ENCODE data around the gene ELMO1.

The ELMO1 gene

DNA sequence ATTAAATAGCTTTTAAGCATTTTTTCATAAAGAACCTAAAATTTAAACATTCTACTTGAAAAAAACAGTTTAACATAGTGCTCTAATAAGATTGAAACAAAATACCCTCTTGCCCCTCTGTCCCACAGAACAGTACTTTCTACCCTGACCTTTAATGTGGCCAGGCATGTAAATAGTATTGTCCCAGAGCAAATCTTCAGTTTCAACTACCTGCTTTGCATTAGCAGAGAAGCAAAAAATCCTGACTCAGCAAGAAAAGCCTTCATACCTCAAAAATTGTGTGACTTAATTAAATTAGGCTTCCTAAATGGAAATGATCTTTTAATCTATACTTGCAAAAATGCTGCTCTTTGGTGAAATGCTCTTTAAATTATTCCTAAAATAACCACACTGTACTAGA lies 487.0 kb downstream of the ELMO1 start:
- no peak for DNase-seq

DNA sequence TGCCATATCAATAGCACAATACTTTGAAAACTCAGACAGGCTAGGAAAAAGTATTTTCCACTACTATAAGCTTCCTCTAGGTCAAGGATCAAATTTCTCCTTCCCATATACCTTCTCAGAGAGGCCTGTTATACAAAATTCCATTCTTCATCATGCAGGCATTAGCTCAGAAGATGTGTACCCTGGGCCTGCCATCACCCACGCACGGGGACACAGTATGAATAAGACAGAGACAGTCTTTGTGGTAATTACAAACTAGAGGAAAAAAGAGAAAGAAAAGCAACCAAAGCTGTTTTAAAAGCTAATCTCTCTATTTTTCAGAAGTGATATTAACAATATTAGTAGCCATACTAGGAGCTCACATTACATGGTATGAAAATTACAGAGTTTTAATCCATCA lies 487.6 kb downstream of the ELMO1 start:
- DNase-seq, result no peak

DNA sequence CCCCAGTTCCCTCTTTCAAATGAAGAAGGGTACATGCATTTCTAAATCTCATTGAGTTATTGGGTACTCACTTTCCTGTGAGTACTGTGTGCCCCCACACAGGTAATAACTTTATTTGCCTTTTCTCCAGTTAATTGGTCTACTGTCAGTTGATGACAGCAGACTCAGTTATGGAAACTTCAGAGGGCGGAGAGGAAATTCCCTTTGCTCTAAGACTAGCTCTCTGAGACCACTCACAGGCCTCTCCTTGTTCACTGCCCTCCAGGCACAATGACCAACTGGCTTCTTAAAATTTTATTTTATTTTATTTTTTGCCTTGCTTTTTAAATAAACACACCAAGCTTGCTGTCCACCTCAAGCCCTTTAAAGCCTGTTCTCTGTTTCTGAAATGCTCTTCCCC lies 488.6 kb downstream of the ELMO1 start:
- no peak for DNase-seq

DNA sequence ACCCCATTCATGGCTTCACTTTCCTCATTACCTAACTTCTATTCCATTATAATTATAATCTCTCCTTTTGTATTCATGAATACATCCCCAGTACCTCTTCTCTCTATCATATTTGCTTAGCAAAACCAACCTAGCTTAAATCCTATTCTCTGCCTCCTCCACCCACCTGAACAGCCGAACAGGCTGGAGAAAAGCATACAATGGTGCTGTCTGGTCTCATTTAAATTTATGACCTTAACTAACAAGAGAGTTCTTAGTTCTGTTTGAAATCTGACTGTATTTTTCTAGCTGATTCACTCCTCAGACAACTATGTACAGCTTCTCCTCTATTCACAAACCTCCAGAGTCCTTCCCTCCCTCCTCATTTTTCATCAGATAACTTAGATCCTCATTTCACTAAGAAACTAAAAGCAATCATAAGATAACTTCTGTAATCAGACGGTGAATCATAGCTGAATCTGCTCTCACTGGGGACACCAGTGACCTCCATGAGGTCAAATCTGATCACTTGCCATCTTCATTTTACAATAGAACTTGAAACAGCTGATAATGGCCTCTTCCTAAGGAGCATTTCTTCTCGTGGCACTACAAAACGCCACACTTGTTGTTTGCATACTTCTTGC lies 490.4 kb downstream of the ELMO1 start:
- DNase-seq, result no peak

DNA sequence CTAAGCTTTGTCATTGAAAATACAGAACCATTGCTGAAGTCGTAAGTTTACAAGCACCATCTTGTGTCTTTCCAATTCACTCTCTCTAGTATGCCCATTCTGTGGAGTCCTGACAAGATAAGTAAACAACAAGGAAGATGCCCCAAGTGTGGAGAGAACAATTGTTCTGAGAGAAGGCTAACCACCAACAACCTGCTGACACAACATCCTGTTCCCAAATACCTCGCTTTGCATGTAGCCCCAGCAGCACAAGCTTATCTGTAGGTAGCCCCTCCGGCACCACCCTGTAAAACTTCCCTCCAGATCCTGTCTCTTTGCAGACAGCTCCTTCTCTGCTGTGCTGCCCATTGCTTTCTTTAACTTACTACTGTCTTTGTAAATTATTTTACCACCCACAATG lies 491.0 kb downstream of the ELMO1 start:
- DNase-seq, result no peak

DNA sequence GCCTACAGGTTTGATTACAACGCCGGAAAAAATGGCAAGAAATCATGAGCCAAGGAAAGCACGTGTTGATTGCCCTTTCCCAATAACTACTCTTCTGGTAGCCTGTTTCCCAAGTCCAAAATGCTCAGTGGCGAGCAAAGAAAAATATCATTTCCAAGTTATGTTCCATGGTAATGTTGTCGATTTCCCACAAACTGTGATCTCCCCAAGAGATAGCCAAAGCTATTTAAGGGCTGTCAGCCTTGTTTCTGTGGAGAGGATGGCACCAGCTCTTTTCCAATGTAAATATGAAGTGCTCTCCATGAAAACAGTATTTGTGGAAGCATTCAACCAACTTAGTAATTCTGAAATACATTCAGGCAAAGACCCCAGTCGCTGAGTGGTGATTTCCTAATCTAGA lies 491.9 kb downstream of the ELMO1 start:
- DNase-seq, result no peak

DNA sequence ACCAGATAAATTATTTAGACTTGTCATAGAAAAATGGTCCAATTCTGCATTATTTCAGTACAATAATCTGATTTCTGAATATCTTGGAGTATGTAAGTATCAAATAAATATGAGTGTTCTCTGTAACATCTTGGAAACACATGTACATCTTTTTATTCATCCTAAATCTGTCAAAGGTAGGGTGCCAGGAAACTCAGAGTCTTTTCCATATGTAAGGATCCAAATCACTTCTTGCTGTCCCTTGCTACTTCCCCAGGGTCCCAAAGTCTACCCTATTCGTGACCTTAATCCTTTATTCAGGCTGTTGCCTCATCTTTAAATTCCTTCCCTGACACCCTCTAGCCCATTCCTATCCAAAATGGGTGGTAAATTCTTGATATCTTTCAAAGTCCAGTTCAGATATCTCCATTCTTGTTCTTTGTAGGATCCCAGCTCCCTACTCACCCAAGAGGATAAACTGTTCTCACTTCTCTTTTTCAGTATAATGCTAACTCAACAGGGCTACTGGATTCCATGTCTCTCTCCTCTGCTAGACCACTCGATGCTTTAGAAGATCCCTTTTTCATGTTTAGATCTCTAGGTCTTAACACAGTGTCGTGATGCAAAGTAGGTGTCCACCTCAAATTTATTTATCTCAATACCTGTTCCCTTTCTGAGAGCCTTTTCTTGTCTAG lies 493.1 kb downstream of the ELMO1 start:
- DNase-seq, result no peak

DNA sequence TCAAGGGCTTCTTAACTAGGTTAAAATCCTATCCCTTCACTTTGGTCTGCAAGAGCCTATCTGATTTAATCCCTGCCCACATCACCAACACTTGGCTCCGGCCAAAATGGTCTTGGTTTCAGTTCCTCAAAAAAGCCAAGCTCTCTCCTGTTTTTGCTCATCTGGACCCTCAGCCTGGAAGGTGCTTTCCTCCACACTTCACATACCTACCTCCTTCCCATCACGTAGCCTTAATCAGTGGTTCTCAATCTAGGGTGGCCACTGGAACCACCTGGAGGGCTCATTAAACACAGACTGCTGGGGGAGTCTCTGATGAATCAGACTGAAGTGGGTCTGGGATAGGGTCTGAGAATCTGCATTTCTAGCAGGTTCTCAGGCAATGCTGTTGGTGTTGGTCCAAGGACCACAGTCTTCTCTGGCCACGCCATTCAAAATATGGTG lies 497.4 kb downstream of the ELMO1 start:
- DNase-seq, result no peak

DNA sequence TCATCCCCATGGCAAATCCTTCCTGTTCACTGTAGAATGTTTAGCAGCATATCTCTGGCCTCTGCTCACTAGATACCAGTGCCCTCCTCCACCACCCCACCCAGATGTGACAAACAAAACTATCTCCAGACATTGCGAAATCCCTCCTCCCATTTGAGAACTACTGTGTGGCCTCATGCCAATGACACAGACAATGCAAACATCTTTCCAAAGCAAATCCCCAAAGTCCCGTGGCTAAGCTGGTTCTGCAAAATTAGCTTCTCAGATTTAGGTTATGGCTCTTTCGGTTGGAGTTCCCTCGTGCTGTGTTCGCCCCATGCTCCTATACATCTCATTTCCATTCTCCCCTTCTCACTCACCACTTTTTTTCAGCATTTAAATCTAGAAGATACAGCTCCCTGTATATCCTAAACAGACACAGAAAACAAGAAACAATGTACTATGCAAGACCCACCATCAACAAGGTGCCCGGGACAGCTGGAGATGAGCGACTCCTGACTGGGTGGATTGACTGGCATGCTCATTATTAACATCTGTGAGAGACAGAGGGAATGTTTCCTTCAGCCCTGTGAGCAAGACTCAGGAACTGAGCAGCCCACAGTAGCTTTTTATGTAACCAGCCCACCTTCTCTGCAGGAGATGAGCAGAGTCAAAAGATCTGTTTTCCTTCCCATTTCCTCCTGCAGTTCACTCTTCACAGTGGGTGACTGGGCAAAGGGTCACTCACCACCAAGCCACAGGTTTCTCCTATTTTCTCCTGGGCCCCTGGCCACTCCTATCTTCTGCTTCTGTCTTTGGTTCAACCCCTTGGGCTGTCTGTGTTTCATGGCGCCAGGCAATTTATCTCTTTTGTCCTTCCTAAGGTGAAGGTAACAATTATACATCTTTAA lies 498.7 kb downstream of the ELMO1 start:
- no peak for DNase-seq

DNA sequence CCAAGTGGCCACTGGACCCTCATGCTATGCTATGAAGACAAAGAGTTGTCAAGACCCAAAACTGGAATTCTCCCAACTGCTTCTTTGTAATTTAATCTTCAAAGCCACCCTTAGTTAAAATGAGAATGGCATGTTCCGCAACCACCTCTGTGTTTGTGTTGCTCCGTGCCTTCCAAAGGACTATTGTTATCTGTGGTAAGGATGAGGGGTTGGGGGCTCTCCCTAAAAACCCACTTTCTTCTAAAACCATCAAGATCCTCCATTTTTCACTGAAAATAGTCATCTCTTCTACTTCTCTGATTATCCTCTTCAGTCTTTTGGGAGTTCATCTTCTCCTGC lies 502.3 kb downstream of the ELMO1 start:
- no peak for DNase-seq

DNA sequence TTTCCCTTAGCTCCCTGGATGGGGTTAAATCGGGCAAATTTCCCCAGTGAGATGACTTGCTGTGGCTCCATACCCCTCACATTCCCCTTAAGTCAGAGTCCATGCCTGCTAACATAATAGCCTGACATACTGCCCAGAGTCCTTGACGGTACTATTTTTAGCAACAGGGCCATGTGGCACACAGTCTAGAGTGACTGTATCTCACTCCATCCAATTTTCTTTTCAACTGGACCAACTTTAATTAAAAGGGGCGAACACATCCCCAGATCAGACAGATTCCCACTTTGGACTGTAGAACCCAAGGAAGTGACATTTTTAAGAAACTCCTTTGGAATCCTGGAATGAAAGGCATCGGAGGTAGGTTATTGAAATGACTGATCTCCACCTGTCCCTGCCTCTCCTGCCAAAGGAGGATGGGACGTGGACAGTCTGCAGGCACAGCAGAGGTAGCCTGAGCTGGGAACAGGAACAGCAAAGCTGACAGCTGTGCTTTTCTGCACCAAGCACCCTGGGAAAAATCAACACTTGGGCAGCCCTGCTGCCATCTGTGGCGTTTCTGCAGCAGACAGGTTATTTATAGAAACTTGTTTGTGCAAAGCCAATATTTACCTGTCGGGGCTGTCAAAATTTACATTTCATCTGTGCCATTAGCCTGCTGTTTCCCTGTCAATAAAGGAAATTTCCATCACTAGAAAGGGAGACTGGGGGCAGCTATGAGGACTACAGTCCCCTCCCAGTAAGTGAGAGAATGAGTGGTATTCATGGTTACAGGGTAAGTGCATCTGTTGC lies 502.9 kb downstream of the ELMO1 start:
- DNase-seq, result peak in 1 of 2 experiments; percentile 38

DNA sequence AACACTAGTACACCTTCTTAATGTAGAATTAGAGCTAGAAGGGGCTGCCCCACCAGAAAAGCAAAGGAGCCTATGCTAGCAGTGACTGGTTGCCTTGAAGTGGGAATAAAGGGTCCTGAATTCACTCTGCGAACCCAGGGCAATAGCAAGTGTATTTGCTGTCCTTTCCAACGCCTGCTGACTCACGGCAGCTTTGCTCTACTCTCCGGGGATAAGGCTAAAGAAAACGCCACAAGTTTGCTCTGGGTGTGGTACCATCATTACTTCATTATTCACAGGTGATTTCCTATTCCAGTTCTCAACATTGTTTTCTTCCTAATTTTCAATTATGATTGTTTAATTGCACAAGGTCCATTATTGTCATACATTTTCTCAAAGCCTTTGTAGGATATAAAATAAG lies 503.8 kb downstream of the ELMO1 start:
- DNase-seq, result no peak

DNA sequence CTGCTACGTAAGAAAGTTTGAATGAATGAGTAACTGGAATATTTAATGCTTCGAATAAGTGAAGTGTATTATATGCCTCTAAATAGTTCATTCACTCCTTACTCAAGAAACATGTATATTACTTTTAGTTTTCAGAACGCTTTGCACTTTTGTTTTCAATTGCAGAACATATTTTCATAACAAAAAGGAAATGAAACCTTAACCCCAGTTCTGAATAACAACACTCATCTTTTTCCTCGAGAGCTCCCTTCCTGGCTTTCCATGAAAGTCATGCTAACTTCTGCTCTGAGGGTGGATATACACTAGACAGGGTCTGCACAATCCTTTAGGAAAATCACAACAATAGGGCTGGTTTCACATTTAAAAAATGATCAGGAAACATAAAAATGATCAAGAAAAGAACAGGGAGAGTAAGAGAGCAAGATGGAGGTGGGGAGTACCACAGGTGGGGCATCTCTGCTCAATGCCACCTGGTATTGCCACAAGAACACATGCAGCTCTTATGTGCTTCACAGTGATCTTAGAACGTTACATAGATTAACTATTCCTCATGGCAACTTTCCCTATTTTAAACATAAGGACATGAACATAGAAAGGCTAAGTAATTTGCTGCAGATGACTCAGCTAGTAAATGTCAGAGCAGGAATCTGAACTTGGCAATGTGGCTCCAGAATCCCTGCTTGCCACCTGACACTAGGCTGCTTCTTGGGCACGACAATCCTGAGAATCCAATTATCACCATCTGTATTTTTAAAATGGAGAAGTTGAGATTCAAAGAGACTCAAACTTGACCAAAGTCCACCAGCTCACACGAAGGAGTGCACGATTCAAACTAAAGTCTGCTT lies 504.9 kb downstream of the ELMO1 start:
- DNase-seq, result no peak

DNA sequence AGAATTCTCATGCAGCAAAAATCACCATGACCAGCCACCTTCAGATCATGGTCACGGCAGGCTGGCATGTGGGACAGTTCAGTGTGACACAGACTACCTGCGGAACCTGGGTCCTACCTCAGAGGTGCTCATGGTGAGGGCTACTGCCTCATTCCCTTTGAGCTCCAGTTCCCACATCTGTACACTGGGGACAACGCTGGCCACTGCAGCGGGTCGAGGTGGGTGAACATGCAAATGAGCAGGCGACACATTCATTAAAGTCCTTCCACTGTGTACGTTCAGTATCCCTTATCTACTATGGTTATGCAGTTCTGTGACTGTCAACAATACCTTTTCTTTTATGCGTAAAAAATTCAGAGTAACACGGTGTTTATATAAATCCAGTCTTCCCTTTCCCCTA lies 505.7 kb downstream of the ELMO1 start:
- no peak for DNase-seq

DNA sequence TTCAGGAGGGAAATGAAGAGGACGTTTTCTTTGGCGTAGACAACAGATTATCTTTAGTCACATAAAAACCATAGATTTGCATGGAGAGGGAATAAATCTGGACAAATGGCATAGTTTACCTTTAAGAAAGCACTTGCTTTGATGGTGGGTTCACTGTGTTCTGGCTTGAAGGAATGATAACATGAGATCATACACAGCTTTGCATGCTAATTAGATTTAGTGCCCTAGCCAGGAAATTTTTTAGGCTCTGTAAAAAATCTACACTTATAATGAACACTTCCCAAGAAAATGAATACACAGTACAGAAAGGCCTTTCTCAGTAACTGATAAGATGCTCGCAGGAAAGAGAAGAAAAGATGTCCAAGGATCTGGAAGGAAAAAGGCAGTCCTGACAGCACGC lies 506.1 kb downstream of the ELMO1 start:
- no peak for DNase-seq

DNA sequence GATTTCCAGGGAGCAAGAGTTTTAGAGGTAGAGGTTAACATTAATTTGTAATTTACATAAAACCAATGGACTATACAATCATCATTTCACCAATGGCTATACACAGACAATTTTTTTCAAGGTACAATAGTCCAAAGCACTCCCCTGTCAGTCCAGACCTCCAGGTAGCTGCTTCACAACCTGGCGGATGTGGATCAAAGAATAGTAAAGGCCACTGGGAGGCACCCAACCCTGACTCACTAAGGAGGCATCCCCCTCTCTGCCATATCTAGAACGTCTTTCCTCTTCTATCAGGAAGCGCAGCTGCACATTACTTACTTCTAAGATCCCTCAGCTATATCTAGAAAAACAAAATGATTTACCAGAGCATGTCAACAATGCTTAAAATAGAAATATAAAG lies 506.6 kb downstream of the ELMO1 start:
- no peak for DNase-seq

DNA sequence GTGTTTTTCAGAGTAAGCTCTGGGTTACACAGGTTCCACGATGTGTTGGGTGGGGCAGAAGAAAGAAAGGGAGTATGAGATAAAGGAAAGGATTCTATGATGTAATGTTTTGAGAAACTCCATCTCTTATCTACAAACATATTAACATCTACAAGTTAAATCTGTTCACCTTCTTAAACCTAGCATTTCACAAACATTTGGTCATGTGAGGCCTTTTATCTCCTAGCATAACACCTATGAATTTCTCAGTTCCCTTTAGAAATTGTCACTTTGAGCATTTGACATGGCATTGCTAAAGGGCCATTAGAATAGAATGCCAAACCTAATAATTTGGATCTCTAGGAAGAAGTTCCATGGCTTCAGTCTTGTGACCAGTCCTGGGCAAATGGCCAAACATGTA lies 507.3 kb downstream of the ELMO1 start:
- DNase-seq, result no peak

DNA sequence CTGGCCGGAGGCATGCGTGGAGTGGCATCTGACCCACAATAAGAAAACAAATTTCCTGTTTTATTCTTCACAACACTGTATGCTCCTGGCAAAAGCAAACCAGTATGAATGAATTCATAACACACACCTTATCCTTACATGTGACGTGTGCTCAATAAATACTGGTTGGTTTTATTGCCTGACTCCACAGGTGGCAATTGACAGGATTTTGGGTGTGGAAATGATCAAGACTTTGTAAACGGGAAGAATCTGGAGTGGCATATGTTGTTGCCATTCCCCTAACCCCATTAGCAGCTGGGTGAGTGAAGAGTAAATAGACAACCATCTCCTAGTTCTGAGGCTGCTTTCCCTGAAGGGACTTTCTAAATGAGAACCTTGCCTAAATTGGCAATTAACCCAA lies 508.8 kb downstream of the ELMO1 start:
- DNase-seq, result no peak

DNA sequence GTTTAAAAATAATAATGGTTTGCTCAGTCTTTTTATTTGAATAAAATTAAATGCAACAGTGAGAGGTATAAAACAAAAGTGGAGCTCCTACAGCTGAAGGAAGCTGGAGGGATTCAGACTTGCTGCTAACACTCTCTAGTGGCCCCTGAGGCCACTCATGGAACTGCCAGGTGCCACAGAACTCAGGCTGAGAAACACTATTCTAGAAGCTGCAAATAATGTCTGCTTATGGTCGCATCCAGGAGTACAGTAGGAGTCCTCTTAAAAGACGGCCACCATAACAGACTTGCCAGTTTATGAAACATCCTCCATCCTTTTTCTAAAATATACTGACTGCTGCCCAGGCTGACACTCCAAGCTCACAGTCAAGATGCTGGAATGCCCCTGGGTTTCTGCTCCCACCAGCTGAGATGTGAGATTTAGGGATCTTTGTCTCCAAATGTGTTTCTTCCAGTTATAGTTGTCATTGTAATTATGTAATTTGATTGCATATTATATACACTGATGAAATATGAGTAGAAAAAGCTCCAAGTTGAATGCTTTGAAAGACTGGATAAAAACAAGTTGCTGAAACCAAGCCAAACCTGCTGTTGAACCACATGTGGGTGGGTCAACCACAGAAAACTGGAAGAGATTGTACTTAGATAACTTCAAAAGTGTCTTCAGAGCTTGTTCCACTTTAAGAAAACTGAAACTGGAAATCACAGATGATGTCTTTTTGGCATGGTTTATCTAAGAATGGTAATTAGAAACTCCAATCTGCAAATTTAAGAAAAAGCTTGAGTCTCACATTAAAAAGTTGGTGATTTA lies 510.7 kb downstream of the ELMO1 start:
- no peak for DNase-seq

DNA sequence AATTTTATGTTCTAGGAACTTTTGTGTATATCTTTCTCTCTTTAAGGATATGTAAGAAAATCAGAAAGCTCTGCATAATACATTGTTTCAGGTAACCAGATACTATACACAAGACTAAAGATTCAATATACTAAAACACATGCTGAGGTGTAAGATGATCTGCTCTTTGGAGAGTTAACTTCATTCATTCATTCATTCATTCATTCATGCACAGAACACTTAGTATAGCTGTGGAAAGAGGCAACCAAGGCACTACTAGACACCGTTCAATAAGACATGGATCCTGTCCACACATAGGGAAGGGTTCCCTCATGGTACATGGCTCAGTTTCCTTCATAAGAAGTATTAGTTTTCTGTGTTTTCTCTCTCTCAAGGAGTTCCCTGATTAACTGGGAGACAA lies 516.8 kb downstream of the ELMO1 start:
- DNase-seq, result no peak

DNA sequence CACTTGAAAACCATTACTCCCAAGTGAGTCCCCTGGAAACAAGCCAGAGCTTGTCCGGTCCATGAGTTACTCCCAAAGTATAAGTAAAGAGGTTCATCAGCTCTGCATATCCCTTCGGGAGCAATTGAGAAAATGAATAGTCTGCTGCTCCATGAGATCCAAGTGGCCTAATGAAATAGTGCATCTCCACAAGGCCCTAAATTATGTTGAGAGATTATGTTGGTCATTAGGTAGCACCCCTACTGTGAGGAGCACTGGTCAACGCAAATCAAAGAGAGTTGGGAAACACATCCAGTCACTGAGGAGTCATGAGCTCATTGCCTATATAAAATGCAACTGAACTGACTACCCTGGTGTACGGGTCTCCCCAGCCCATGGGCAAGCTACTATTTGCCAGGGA lies 518.9 kb downstream of the ELMO1 start:
- DNase-seq, result peak in 1 of 2 experiments; percentile 38
